HUES64 (cell line): ENCODE measurements around the gene TP53BP1.
A peak's percentile ranks its signal among the peaks of the same experiment; 100 is the strongest.

Source experiments
- H3K27ac ChIP-seq: 2 replicates; pipeline ENCODE4 v1.7.0; 2013; ENCODE audit warnings: low read depth, low read length, inconsistent platforms
- H3K27me3 ChIP-seq: 2 replicates; pipeline ENCODE4 v1.6.1; 2013; ENCODE audit warnings: mild to moderate bottlenecking, low read length; ENCODE audit not compliant: insufficient read depth
- H3K36me3 ChIP-seq: 2 replicates; pipeline ENCODE4 v1.6.1; 2013; ENCODE audit warnings: mild to moderate bottlenecking, low read length; ENCODE audit not compliant: insufficient read depth
- H3K4me1 ChIP-seq: 2 replicates; pipeline ENCODE4 v1.6.1; 2013; ENCODE audit warnings: mild to moderate bottlenecking, low read length, moderate library complexity; ENCODE audit not compliant: insufficient read depth
- H3K4me3 ChIP-seq: 2 replicates; pipeline ENCODE4 v1.5.1; 2013; ENCODE audit warnings: mild to moderate bottlenecking, low read length, moderate library complexity
- H3K9ac ChIP-seq: 2 replicates; pipeline ENCODE4 v1.6.1; 2013; ENCODE audit warnings: mild to moderate bottlenecking, low read depth, low read length
- H3K9me3 ChIP-seq: 2 replicates; pipeline ENCODE4 v1.6.1; 2013; ENCODE audit warnings: low read depth, low read length; ENCODE audit not compliant: insufficient read depth
- WGBS: fragments of 150-250, 120-280 bp; methylation state at CpG from one replicate; pipeline ENCODE4 v1.1.7; 2013; ENCODE audit warnings: missing lambda C conversion rate; 5-methylcytosine and 5-hydroxymethylcytosine counted together

TP53BP1 gene

GRCh38 chr15:43370975-43371974 is 121.7 kb downstream of the TP53BP1 start, which contains the start of the genes TUBGCP4 and ZSCAN29:
TSS of gene TUBGCP4 (plus strand) at chr15:43371101. CDS start at chr15:43371355, 254 bp downstream.
TSS of gene ZSCAN29 (minus strand) at chr15:43371043. CDS start at chr15:43369913, 1,130 bp downstream.
- peaks cover 12% of the 10 kb centered on the region for H3K4me1 ChIP-seq
- H3K4me3 ChIP-seq, result peak within 1 kb of the TSS; percentile 82
- under 1% methylated on average over 62 of the region's 66 CpGs for WGBS
- peak within 1 kb of the TSS; percentile 83 for H3K27ac ChIP-seq
- no peaks in the 10 kb centered on the region for H3K27me3 ChIP-seq
- H3K9ac ChIP-seq, result peak within 1 kb of the TSS; percentile 82
- no peaks in the 10 kb centered on the region for H3K9me3 ChIP-seq
- peaks cover 26% of the 10 kb centered on the region for H3K36me3 ChIP-seq

GRCh38 chr15:43370310-43370974 is 122.5 kb downstream of the TP53BP1 start:
- WGBS, result 1% methylated on average over 45 of the region's 45 CpGs
- Histone ChIP-seq H3K4me3 (peak overlapping the region; percentile 82), H3K36me3 (peaks cover 33% of the 10 kb centered on the region), H3K9me3 (no peaks in the 10 kb centered on the region), H3K27me3 (no peaks in the 10 kb centered on the region), H3K9ac (peak overlapping the region; percentile 72), H3K4me1 (peaks cover 12% of the 10 kb centered on the region), H3K27ac (0 out of 2 replicates have a peak overlapping the region, but pooled peaks have one; percentile 15)

DNA sequence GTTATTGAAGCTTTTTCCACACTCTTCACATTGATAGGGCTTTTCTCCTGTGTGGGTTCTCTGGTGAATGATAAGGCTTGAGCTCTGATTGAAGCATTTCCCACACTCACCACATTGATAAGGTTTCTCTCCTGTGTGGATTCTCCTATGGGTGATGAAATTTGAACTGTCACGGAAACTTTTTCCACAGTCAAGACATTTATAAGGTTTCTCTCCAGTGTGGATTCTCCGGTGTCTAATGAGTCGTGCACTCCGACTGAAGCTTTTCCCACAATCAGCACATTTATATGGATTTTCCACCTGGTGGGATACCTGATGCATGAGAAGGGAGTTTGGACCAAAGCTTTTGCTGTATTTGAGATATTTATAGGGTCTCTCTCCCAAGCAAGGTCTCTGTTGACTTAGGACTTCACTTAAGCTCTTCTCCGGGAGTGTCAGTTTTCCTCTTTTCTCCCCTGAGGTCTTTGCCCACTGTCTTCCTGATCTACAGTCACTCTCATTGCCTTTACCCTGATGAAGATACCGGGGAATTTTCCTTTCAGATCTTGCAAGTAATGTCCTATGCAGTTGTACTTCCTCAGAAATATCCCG is 131.5 kb downstream of the TP53BP1 start:
- Histone ChIP-seq H3K9me3 (peaks cover 33% of the 10 kb centered on the region), H3K27me3 (no peaks in the 10 kb centered on the region), H3K9ac (no peak overlapping the region), H3K4me1 (no peaks in the 10 kb centered on the region), H3K27ac (no peak overlapping the region), H3K4me3 (no peak overlapping the region), H3K36me3 (peaks cover 75% of the 10 kb centered on the region)
- WGBS, result 96% methylated on average over 7 of the region's 7 CpGs

DNA sequence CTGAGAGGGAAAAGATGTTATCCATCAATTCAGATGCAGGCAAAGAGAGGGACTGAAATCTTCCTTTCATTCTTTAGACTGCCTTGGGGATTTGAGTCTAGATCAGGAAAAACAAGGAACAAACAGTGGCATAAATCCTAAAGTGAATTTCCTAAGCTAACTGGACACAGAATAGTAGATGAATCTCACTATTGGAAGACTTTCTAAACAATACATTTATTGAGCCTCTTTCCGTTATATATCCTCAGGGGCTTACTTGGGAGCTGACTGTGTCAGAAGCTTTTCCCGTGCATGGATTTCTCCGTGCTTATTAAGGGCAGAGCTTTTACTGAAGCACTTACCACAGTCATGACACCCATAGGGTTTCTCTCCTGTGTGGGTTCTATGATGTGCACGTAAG is 132.1 kb downstream of the TP53BP1 start:
- Histone ChIP-seq H3K27ac (no peak overlapping the region), H3K4me3 (no peak overlapping the region), H3K9me3 (peaks cover 33% of the 10 kb centered on the region), H3K9ac (no peak overlapping the region), H3K4me1 (no peaks in the 10 kb centered on the region), H3K36me3 (peaks cover 69% of the 10 kb centered on the region), H3K27me3 (no peaks in the 10 kb centered on the region)
- 97% methylated on average over 4 of the region's 4 CpGs for WGBS
